ENCODE measurements around the gene CTSE.
"Not testable (repeated sequence)": the region's sequence is repeated elsewhere in the genome, so short reads cannot be mapped to it uniquely, and the experiment has no call there.

CTSE gene

GRCh38 chr1:206013026-206013795, 10.5 kb downstream of the CTSE start:
- no peak for FAIRE-seq

GRCh38 chr1:206012086-206012859, 11.4 kb downstream of the CTSE start:
- no peak for FAIRE-seq

GRCh38 chr1:206011057-206011456, 12.6 kb downstream of the CTSE start:
- no peak for FAIRE-seq

- FAIRE-seq: no peak
Observed at GRCh38 chr1:206010060-206010459, 13.6 kb downstream of the CTSE start.

- FAIRE-seq: no peak
Observed at GRCh38 chr1:206006946-206007345, 16.7 kb downstream of the CTSE start.

- no peak for FAIRE-seq
Observed at GRCh38 chr1:206005778-206006180, 17.9 kb downstream of the CTSE start.

- FAIRE-seq: no peak
Observed at GRCh38 chr1:206005234-206005633, 18.5 kb downstream of the CTSE start.

- FAIRE-seq: no peak
Observed at GRCh38 chr1:206004826-206005225, 18.9 kb downstream of the CTSE start.

GRCh38 chr1:206003854-206004800, 19.6 kb downstream of the CTSE start:
- no peak for FAIRE-seq

- no peak for FAIRE-seq
Observed at GRCh38 chr1:206002871-206003801, 20.6 kb downstream of the CTSE start, which contains the start of gene RAB7B. Gene RAB7B (minus strand): TSS chr1:206003395. CDS start chr1:205994135, 9,260 bp downstream.

- no peak for FAIRE-seq
Observed at GRCh38 chr1:206002160-206002559, 21.5 kb downstream of the CTSE start.

GRCh38 chr1:206001476-206001888, 22.2 kb downstream of the CTSE start:
- FAIRE-seq: no peak

GRCh38 chr1:206000641-206001339, 22.9 kb downstream of the CTSE start:
- FAIRE-seq: no peak

GRCh38 chr1:205998457-205999241, 25.0 kb downstream of the CTSE start:
- no peak for FAIRE-seq

GRCh38 chr1:205996641-205997040, 27.1 kb downstream of the CTSE start:
- not testable (repeated sequence) for FAIRE-seq

GRCh38 chr1:205994346-205994745, 29.3 kb downstream of the CTSE start:
- no peak for FAIRE-seq

GRCh38 chr1:205993068-205993467, 30.6 kb downstream of the CTSE start:
- no peak for FAIRE-seq

- no peak for FAIRE-seq
Observed at GRCh38 chr1:205992218-205992882, 31.3 kb downstream of the CTSE start.

GRCh38 chr1:205991237-205991636, 32.5 kb downstream of the CTSE start:
- no peak for FAIRE-seq

- FAIRE-seq: no peak
Observed at GRCh38 chr1:205990226-205990625, 33.5 kb downstream of the CTSE start.
